GM19023 (cell line): ENCODE measurements around the gene NUDT1.

ENCODE experiments used
- ATAC-seq: cut with Tn5 transposase; IDR thresholded peaks from one replicate; pipeline ENCODE4 v1.9.1; 2021; ENCODE audit warnings: mild to moderate bottlenecking, moderate library complexity; ENCODE audit not compliant: unreplicated experiment

Gene NUDT1

DNA sequence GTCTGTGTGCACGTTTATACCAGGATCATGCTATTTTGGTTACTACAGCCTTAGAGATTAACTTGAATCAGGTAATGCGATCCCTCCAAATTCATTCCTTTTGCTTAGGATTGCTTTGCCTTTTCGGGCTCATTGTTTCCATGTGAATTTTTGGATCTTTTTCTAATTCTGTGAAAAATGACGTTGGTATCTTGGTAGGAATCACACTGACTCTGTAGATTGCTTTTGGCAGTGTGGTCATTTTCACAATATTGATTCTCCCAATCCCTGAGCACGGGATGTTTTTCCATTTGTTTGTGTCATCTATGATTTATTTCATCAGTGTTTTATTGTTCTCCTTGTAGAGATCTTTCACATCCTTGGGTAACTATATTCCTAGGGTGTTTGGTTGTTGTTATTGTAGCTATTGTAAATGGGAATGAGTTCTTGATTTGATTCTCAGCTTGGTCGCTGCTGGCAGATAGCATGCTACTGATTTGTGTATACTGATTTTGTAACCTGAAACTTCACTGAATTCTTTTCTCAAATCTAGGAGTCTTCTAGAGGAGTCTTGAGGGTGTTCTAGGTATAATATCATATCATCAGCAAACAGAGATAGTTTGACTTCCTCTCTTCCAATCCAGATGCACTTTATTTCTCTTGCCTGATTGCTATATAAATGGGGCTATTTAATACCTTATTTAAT lies 54.1 kb downstream of the NUDT1 start:
- no peak for ATAC-seq

DNA sequence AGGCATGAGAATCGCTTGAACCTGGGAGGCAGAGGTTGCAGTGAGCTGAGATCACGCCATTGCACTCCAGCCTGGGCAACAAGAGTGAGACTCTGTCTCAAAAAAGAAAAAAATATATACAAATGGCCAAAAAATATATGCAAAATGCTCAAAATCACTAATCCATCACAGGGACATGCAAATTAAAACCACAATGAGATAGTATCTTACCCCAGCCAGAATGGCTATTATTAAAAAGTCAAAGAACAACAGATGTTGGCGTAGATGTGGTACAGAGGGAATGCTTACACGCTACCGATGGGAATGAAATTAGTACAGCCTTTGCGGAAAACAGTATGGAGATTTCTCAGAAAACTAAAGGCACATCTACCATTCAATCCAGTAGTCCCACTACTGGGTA lies 54.8 kb downstream of the NUDT1 start:
- ATAC-seq, result no peak

DNA sequence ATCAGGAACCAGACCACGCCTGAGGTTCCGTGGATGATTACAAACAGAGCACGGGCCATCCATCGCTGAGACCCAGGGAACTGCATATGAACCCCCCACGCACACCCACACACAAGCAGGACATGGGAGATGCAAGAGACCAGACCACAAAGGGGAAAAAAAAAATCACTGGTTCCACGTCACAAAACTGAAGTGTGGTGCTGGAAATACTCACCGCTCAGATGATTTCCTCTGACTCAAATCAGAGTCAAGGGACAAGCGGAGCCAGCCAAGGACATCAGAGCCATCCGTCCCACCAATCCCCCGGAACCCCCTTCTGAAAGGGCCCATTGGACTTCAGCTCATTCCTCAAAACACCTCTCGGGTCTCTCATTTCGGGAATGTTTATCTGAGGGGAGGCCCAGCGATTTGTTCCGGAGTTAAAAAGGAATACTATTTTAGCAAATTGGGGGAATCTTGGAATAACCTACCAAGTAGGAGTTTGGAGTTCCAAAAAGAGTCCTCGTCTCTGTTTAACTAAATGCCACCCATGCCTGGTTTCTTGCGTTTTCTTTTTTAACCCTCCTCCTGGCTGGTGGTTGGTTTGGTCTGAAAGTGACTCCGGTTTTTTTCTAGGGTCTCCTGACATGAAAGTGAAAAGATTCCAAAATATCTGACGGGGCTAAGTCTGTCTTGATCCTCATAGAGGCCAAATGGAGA lies 57.3 kb downstream of the NUDT1 start:
- ATAC-seq, result peak; percentile 60

DNA sequence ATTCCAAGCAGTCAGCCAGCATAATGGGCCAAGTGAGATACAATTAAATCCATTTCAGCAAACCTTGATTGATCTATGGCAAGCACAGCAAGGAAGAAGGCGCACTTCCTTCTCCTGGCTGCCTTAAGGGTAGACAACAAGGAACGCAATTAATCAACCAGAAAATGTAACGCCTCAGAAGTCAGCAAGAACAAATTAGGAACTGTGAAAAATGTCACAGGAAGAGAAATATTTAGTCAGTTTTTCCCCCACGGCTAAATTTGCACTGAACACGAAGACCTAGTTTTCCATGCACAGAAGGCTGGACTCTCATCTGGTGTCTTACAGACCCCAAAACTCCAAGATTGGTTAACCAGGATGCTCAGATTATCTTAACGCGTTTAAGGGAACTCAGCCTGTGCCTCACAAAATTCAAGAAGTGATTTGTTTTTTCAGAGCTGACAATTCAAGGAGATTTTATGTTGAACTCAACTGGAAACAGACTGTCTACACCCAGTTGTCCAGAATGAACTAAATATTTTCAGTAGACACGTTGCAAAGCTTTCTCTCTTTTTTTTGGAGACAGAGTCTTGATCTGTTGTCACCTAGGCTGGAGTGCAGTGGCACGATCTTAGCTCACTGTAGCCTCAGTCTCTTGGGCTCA lies 58.0 kb downstream of the NUDT1 start:
- no peak for ATAC-seq
